ENCODE data around the gene CLK1. TPM values are rescaled to one million over a fixed set of nuclear protein-coding genes. Genes with fewer than 3 reads are reported as not detected.
A peak's percentile ranks its signal among the peaks of the same experiment; 100 is the strongest.

Gene CLK1
- polyA plus RNA-seq, 3 donors = 7.5 to 383 (median 8.2) TPM

- H4K20me1 ChIP-seq (ENCODE audit: insufficient read depth, low read length) = no peaks in the 10 kb centered on the region
- Mint-ChIP-seq H3K27ac (peak overlapping the region in 2 of 7 donors; percentile 21 to 30), H3K4me3 (no peak overlapping the region), H3K27me3 (ENCODE audit: low read depth in 3 of 3) (no peaks in the 10 kb centered on the region), H3K36me3 (peaks cover 38 to 44% of the 10 kb centered on the region in 2 donors), H3K4me1 (peaks cover 8% of the 10 kb centered on the region), H3K9me3 (no peaks in the 10 kb centered on the region)
- H3K9me3 ChIP-seq (replicated peaks in 1 of 2; ENCODE audit: control insufficient read depth in 1 of 2, insufficient read depth in 1 of 2, low read length in 2 of 2) = no peaks in the 10 kb centered on the region
- peaks cover 48 to 63% of the 10 kb centered on the region in 2 donors for H3K36me3 ChIP-seq (replicated peaks in 1 of 2; ENCODE audit: control insufficient read depth in 1 of 2, insufficient read depth in 2 of 2, low read length in 2 of 2)
- H3K9ac ChIP-seq (ENCODE audit: insufficient read depth, low read length, poor library complexity, severe bottlenecking) = no peak overlapping the region
- H3K27me3 ChIP-seq (ENCODE audit: control insufficient read depth in 2 of 2, insufficient read depth in 2 of 2, low read length in 2 of 2) = no peaks in the 10 kb centered on the region
- H3K27ac ChIP-seq (ENCODE audit: low read depth in 1 of 2, low read length in 2 of 2) = no peak overlapping the region
- H3K4me1 ChIP-seq (ENCODE audit: control insufficient read depth in 1 of 2, insufficient read depth in 2 of 2, low read length in 2 of 2) = no peaks in the 10 kb centered on the region
- no peak for TF ChIP-seq CTCF (IDR thresholded peaks at IDR 0.05)
- 100% methylated on average over 3 of the region's 6 CpGs for WGBS (ENCODE audit: insufficient coverage)
- H3K4me2 ChIP-seq (replicated peaks; ENCODE audit: extremely low read depth, low read length, poor library complexity, severe bottlenecking) = no peak overlapping the region
- no peak overlapping the region for H2AFZ ChIP-seq (ENCODE audit: insufficient read depth, low read depth, low read length, poor library complexity, severe bottlenecking)
- H3K4me3 ChIP-seq (replicated peaks in 1 of 3; ENCODE audit: low read depth in 2 of 3, low read length in 3 of 3) = no peak overlapping the region
- H3K79me2 ChIP-seq (ENCODE audit: insufficient read depth, low read length) = no peaks in the 10 kb centered on the region
- no peak for DNase-seq
- intact Hi-C loops (cut with micrococcal nuclease) = no loop called here
Measured at GRCh38 chr2:200873560-200873959, 9.1 kb upstream of the CLK1 start.

GRCh38 chr2:200871151-200871550 lies 6.7 kb upstream of the CLK1 start:
- no peak overlapping the region for H3K9ac ChIP-seq (ENCODE audit: insufficient read depth, low read length, poor library complexity, severe bottlenecking)
- no peak overlapping the region for H3K27ac ChIP-seq (ENCODE audit: low read depth in 1 of 2, low read length in 2 of 2)
- no peak for TF ChIP-seq CTCF (IDR thresholded peaks at IDR 0.05)
- H3K36me3 ChIP-seq (replicated peaks in 1 of 2; ENCODE audit: control insufficient read depth in 1 of 2, insufficient read depth in 2 of 2, low read length in 2 of 2) = peaks cover 31 to 40% of the 10 kb centered on the region in 2 donors
- Mint-ChIP-seq H3K4me1 (peaks cover 19% of the 10 kb centered on the region), H3K27me3 (ENCODE audit: low read depth in 3 of 3) (no peaks in the 10 kb centered on the region), H3K4me3 (no peak overlapping the region), H3K36me3 (peaks cover 28 to 34% of the 10 kb centered on the region in 2 donors), H3K27ac (peak overlapping the region in 1 of 7 donors; percentile 6), H3K9me3 (no peaks in the 10 kb centered on the region)
- 100% methylated on average over 1 of the region's 3 CpGs for WGBS (ENCODE audit: insufficient coverage)
- H2AFZ ChIP-seq (ENCODE audit: insufficient read depth, low read depth, low read length, poor library complexity, severe bottlenecking) = no peak overlapping the region
- H3K4me3 ChIP-seq (replicated peaks in 1 of 3; ENCODE audit: low read depth in 2 of 3, low read length in 3 of 3) = no peak overlapping the region
- H3K4me1 ChIP-seq (ENCODE audit: control insufficient read depth in 1 of 2, insufficient read depth in 2 of 2, low read length in 2 of 2) = peaks cover 12 to 13% of the 10 kb centered on the region in 2 donors
- H3K4me2 ChIP-seq (replicated peaks; ENCODE audit: extremely low read depth, low read length, poor library complexity, severe bottlenecking) = no peak overlapping the region
- DNase-seq = no peak
- intact Hi-C loops (cut with micrococcal nuclease) = no loop called here
- no peaks in the 10 kb centered on the region for H4K20me1 ChIP-seq (ENCODE audit: insufficient read depth, low read length)
- peaks cover 4% of the 10 kb centered on the region for H3K79me2 ChIP-seq (ENCODE audit: insufficient read depth, low read length)
- no peaks in the 10 kb centered on the region for H3K27me3 ChIP-seq (ENCODE audit: control insufficient read depth in 2 of 2, insufficient read depth in 2 of 2, low read length in 2 of 2)
- no peaks in the 10 kb centered on the region for H3K9me3 ChIP-seq (replicated peaks in 1 of 2; ENCODE audit: control insufficient read depth in 1 of 2, insufficient read depth in 1 of 2, low read length in 2 of 2)

Data from CD14-positive monocyte (primary cell).